H1 (cell line): ENCODE results near the gene FOXK1. TPM values are rescaled to one million over a fixed set of nuclear protein-coding genes. Genes with fewer than 3 reads are reported as not detected.

ENCODE experiments used
- CTCF ChIA-PET: fragments of 300-600 bp; sonication (Branson Sonifier 250); formaldehyde crosslinking; loops from one replicate; lab custom pipeline; 2021; ENCODE audit not compliant: partially characterized antibody; lab: Charles Lee
- POLR2A ChIA-PET: fragments of 300-600 bp; sonication (Branson Sonifier 250); formaldehyde crosslinking; loops from one replicate; lab custom pipeline; 2021; ENCODE audit warnings: inconsistent platforms; ENCODE audit not compliant: partially characterized antibody; lab: Charles Lee
- DNase-seq, 2 experiments: peaks; one replicate each; pipeline versions ENCODE4 v3.0.0 to v3.0.0-alpha.2; 2010 to 2022; ENCODE audit warnings: low spot score in 2 of 2, low read depth in 1 of 2, mixed read lengths in 1 of 2
- FAIRE-seq: peaks from 2 replicates; lab custom pipeline; 2011; peaks lifted over from hg19 to GRCh38; lab: Jason Lieb, UNC
- H2AFZ ChIP-seq: 2 replicates; pipeline ENCODE4 v1.8.1; 2012; ENCODE audit warnings: low read length, inconsistent platforms
- H2AK5ac ChIP-seq: 2 replicates; pipeline ENCODE4 v1.6.1; 2013; ENCODE audit warnings: low read depth, low read length
- H2BK120ac ChIP-seq: replicated peaks from 2 replicates; pipeline ENCODE3; 2013; ENCODE audit warnings: low read depth, low read length, inconsistent platforms
- H2BK12ac ChIP-seq: 2 replicates; pipeline ENCODE4 v1.6.1; 2013; ENCODE audit warnings: low read depth, low read length
- H2BK15ac ChIP-seq: 2 replicates; pipeline ENCODE4 v1.6.1; 2013; ENCODE audit warnings: low read length
- H2BK20ac ChIP-seq: 2 replicates; pipeline ENCODE4 v1.6.1; 2013; ENCODE audit warnings: low read length
- H2BK5ac ChIP-seq: 2 replicates; pipeline ENCODE4 v1.6.1; 2013; ENCODE audit warnings: low read depth, low read length
- H3K14ac ChIP-seq: 2 replicates; pipeline ENCODE4 v1.6.1; 2013; ENCODE audit warnings: inconsistent platforms; ENCODE audit not compliant: insufficient read length
- H3K18ac ChIP-seq: 2 replicates; pipeline ENCODE4 v1.6.1; 2013; ENCODE audit warnings: low read length; ENCODE audit errors: extremely low read depth
- H3K23ac ChIP-seq: 2 replicates; pipeline ENCODE4 v1.6.1; 2013; ENCODE audit warnings: inconsistent platforms; ENCODE audit not compliant: insufficient read length
- H3K23me2 ChIP-seq: 2 replicates; pipeline ENCODE4 v1.6.1; 2013; ENCODE audit warnings: low read depth, low read length
- H3K27ac ChIP-seq: 2 replicates; pipeline ENCODE4 v1.6.1; 2011; ENCODE audit warnings: low read depth, low read length, inconsistent platforms
- H3K27me3 ChIP-seq, 4 experiments: replicated peaks in 1 of 4; 1 replicate in 1 of 4; 2 replicates in 3 of 4; pipeline versions ENCODE4 v1.6.1 to v1.8.1; 2011 to 2013; ENCODE audit warnings: low read length in 3 of 4, mild to moderate bottlenecking in 3 of 4, inconsistent platforms in 2 of 4, mixed read lengths in 2 of 4, moderate library complexity in 1 of 4; ENCODE audit not compliant: control insufficient read depth in 3 of 4, insufficient read depth in 3 of 4; ENCODE audit errors: extremely low read depth in 1 of 4
- H3K36me3 ChIP-seq, 4 experiments: 2 replicates each; pipeline versions ENCODE4 v1.6.1 to v1.8.1; 2011 to 2013; ENCODE audit warnings: mild to moderate bottlenecking in 4 of 4, low read length in 3 of 4, moderate library complexity in 2 of 4, control low read depth in 1 of 4, inconsistent platforms in 1 of 4; ENCODE audit not compliant: insufficient read depth in 4 of 4, control insufficient read depth in 2 of 4
- H3K4ac ChIP-seq: replicated peaks from 2 replicates; pipeline ENCODE3; 2013; ENCODE audit warnings: low read length, low read depth, mixed read lengths, inconsistent platforms; ENCODE audit not compliant: insufficient read length
- H3K4me1 ChIP-seq, 4 experiments: replicated peaks in 1 of 4; 1 replicate in 1 of 4; 2 replicates in 3 of 4; pipeline versions ENCODE4 v1.6.1 to v1.8.1; 2011 to 2013; ENCODE audit warnings: low read length in 3 of 4, inconsistent platforms in 2 of 4, mixed read lengths in 1 of 4; ENCODE audit not compliant: insufficient read depth in 4 of 4, control insufficient read depth in 3 of 4
- H3K4me2 ChIP-seq, 2 experiments: 2 replicates each; pipeline versions ENCODE4 v1.6.1 to v1.8.1; 2011 to 2013; ENCODE audit warnings: low read depth in 2 of 2, low read length in 2 of 2, control low read depth in 1 of 2, inconsistent platforms in 1 of 2, mild to moderate bottlenecking in 1 of 2; ENCODE audit not compliant: insufficient read depth in 1 of 2
- H3K4me3 ChIP-seq, 4 experiments: fragments of 200-600, 300-600 bp in 1 of 4; sonication (generic), shearing (Covaris generic), sonication (Bioruptor Twin) in 1 of 4; 2 replicates each; pipeline versions ENCODE4 v1.5.1 to v1.8.1; 2011 to 2016; ENCODE audit warnings: low read length in 4 of 4, low read depth in 3 of 4, control low read depth in 2 of 4, inconsistent platforms in 2 of 4, mild to moderate bottlenecking in 2 of 4, mixed read lengths in 1 of 4, moderate library complexity in 1 of 4; ENCODE audit not compliant: insufficient read depth in 2 of 4; ENCODE audit errors: extremely low read depth in 1 of 4
- H3K56ac ChIP-seq: replicated peaks from 2 replicates; pipeline ENCODE3; 2013; ENCODE audit warnings: low read depth, mild to moderate bottlenecking, mixed read lengths, low read length, inconsistent platforms; ENCODE audit not compliant: insufficient read length
- H3K79me1 ChIP-seq: 2 replicates; pipeline ENCODE4 v1.6.1; 2013; ENCODE audit warnings: low read depth, low read length, control low read depth
- H3K79me2 ChIP-seq, 2 experiments: 2 replicates each; pipeline versions ENCODE4 v1.6.1 to v1.8.1; 2012 to 2013; ENCODE audit warnings: low read length in 2 of 2, mild to moderate bottlenecking in 2 of 2, inconsistent platforms in 1 of 2; ENCODE audit not compliant: insufficient read depth in 2 of 2, control insufficient read depth in 1 of 2
- H3K9ac ChIP-seq, 4 experiments: replicated peaks in 1 of 4; 1 replicate in 1 of 4; 2 replicates in 3 of 4; pipeline versions ENCODE4 v1.6.1 to v1.8.1; 2011 to 2013; ENCODE audit warnings: low read depth in 3 of 4, low read length in 3 of 4, control low read depth in 2 of 4, mild to moderate bottlenecking in 2 of 4, moderate library complexity in 2 of 4, inconsistent platforms in 1 of 4; ENCODE audit errors: extremely low read depth in 1 of 4
- H3K9me3 ChIP-seq, 2 experiments: 2 replicates each; pipeline versions ENCODE4 v1.6.1 to v1.8.1; 2012 to 2013; ENCODE audit warnings: mild to moderate bottlenecking in 2 of 2, moderate library complexity in 2 of 2, control low read depth in 1 of 2, inconsistent platforms in 1 of 2, low read depth in 1 of 2, low read length in 1 of 2, mixed read lengths in 1 of 2; ENCODE audit not compliant: insufficient read depth in 2 of 2
- H4K20me1 ChIP-seq, 2 experiments: replicated peaks in 1 of 2; 2 replicates each; pipeline versions ENCODE3 to v1.8.1; 2011 to 2013; ENCODE audit warnings: inconsistent platforms in 2 of 2, low read length in 2 of 2, mild to moderate bottlenecking in 1 of 2; ENCODE audit not compliant: insufficient read depth in 2 of 2, control insufficient read depth in 1 of 2
- H4K5ac ChIP-seq: 2 replicates; pipeline ENCODE4 v1.6.1; 2013; ENCODE audit warnings: low read length, low read depth, mixed read lengths, inconsistent platforms; ENCODE audit not compliant: insufficient read length
- H4K8ac ChIP-seq: 2 replicates; pipeline ENCODE4 v1.8.0; 2013; ENCODE audit warnings: mild to moderate bottlenecking, moderate library complexity, low read length, inconsistent platforms; ENCODE audit not compliant: insufficient read depth; ENCODE audit errors: extremely low read depth
- H4K91ac ChIP-seq: replicated peaks from 2 replicates; pipeline ENCODE3; 2013; ENCODE audit warnings: low read length, mixed read lengths, inconsistent platforms; ENCODE audit not compliant: insufficient read length
- EZH2 ChIP-seq: fragments of 200-600 bp; sonication (generic); IDR thresholded peaks from 2 replicates; pipeline ENCODE4 v1.7.1; 2012; ENCODE audit warnings: low read depth, mild to moderate bottlenecking, moderate library complexity, low read length, inconsistent platforms; ENCODE audit not compliant: severe bottlenecking
- TAF7 ChIP-seq: optimal IDR thresholded peaks from 2 replicates; pipeline ENCODE3; 2011; ENCODE audit warnings: low read depth, mild to moderate bottlenecking, inconsistent platforms, low read length, moderate library complexity, borderline replicate concordance
- WGBS, 2 experiments: shearing (Covaris generic) in 1 of 2; methylation state at CpG; one replicate each; pipeline versions ENCODE4 v1.1.6 to v1.1.7; 2013 to 2015; ENCODE audit warnings: low lambda C conversion rate in 2 of 2, mixed read lengths in 2 of 2, inconsistent platforms in 1 of 2, low coverage in 1 of 2, missing lambda C conversion rate in 1 of 2; ENCODE audit not compliant: insufficient replicate concordance in 2 of 2, insufficient coverage in 1 of 2, insufficient read length in 1 of 2; ENCODE audit errors: extremely low coverage in 1 of 2, missing lambda C conversion rate in 1 of 2; 5-methylcytosine and 5-hydroxymethylcytosine counted together
- polyA plus RNA-seq, 7 experiments: library from polyadenylated mRNA; depleted of rRNA in 3 of 7; stranded (reverse) in 5 of 7; unstranded in 2 of 7; fragments of >200 nt in 5 of 7; fragments of 200-250 nt in 2 of 7; gene quantifications; 1 replicate in 5 of 7; 2 replicates in 1 of 7; 4 replicates in 1 of 7; pipeline versions ENCODE4 v1.2.1 to v1.2.3, GENCODE V29; 2011 to 2013; ENCODE audit warnings: missing spikeins in 2 of 7, mixed read lengths in 2 of 7
- total RNA-seq: library from RNA; stranded (reverse); fragmentation: NEBNext Ultra II Directional; extraction: Animal tissue kit (Norgen Biotek cat#: 25700); gene quantifications from 2 replicates; pipeline ENCODE4 v1.2.1, GENCODE V29; 2021

The FOXK1 gene
- total and polyA plus RNA-seq, 2 of the 8 experiments (the other 6 are each of a cell fraction or from before 2014, with no cell fraction given): 2.0 to 8.5 TPM

DNA sequence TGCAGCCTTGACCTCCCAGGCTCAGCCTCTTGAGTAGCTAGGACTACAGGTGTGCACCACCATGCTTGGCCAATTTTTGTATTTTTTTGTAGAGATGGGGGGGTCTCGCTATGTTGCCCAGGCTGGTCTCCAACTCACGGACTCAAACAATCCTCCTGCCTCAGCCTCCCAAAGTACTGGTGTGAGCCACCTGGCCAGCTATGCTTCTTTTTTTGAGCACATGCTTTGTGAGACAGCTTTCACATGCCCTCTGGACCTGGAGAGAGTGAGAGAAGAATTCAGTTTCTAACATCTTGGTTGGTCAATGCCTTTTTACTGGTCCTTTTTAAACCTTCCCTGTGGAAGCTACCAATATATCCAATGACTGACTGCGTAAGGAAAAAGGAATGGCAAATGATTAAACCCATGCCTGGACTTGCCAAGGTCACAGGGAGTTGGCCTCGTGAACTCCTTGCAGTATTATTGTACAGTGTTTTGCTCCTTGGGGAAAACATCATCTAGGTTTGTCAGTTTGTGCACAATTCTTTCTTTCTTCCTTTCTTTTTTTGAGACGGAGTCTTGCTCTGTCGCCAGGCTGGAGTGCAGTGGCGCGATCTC lies 6.2 kb upstream of the FOXK1 start:
- no peak overlapping the region for H3K18ac ChIP-seq
- H2BK5ac ChIP-seq: no peak overlapping the region
- H3K23ac ChIP-seq: no peak overlapping the region
- no peaks in the 10 kb centered on the region for H4K20me1 ChIP-seq
- H3K4ac ChIP-seq: no peak overlapping the region
- no peak overlapping the region for H2AFZ ChIP-seq
- H3K79me2 ChIP-seq: no peaks in the 10 kb centered on the region
- no peaks in the 10 kb centered on the region for H3K4me1 ChIP-seq
- H4K91ac ChIP-seq: no peak overlapping the region
- H2BK15ac ChIP-seq: no peak overlapping the region
- no peak overlapping the region for H3K27ac ChIP-seq
- H3K14ac ChIP-seq: no peak overlapping the region
- peaks cover 20 to 41% of the 10 kb centered on the region in 2 experiments; a peak in 3 of 4 replicates for H3K9me3 ChIP-seq
- FAIRE-seq: no peak
- peaks cover 0 to 14% (median 4%) of the 10 kb centered on the region in 4 experiments; a peak in 4 of 7 replicates for H3K27me3 ChIP-seq
- no peaks in the 10 kb centered on the region for H3K79me1 ChIP-seq
- H3K56ac ChIP-seq: no peak overlapping the region
- H4K5ac ChIP-seq: no peak overlapping the region
- H2BK20ac ChIP-seq: no peak overlapping the region
- no peak overlapping the region for H2BK120ac ChIP-seq
- no peak overlapping the region for H3K4me2 ChIP-seq
- no peak overlapping the region for H3K4me3 ChIP-seq
- no peaks in the 10 kb centered on the region for H3K23me2 ChIP-seq
- no peak for TF ChIP-seq EZH2
- TF ChIP-seq TAF7: no peak
- TF ChIP-seq, all 59 proteins: peak for 0
- H2AK5ac ChIP-seq: no peak overlapping the region
- ChIA-PET CTCF (interaction anchor here (0.6 to 1.7 kb wide), 2 partner anchors 16 to 426 kb away, joined by 3 to 5 read pairs; no protein-coding TSS in a partner anchor), POLR2A (no interaction called here)
- H3K36me3 ChIP-seq: no peaks in the 10 kb centered on the region
- H4K8ac ChIP-seq: no peak overlapping the region
- DNase-seq: no peak
- WGBS, 2 experiments: 93% methylated on average over 8 of the region's 8 CpGs; no CpG with 5 or more reads in 1 of the 2 experiments
- H3K9ac ChIP-seq: no peak overlapping the region
- H2BK12ac ChIP-seq: no peak overlapping the region
